H9 (cell line): ENCODE measurements around the gene CTNNA3. TPM values are rescaled to one million over a fixed set of nuclear protein-coding genes. Genes with fewer than 3 reads are reported as not detected.

Experiments
- DNase-seq: peaks from one replicate; pipeline ENCODE4 v3.0.0-alpha.2; 2017
- H2AFZ ChIP-seq: one replicate; pipeline ENCODE4 v1.6.1; 2013; ENCODE audit warnings: mild to moderate bottlenecking, low read length, control low read depth, moderate library complexity
- H2AK5ac ChIP-seq: 2 replicates; pipeline ENCODE4 v1.6.1; 2013; ENCODE audit warnings: low read length, control low read depth, mixed read lengths; ENCODE audit not compliant: insufficient read length
- H2BK120ac ChIP-seq: one replicate; pipeline ENCODE4 v1.6.1; 2013; ENCODE audit warnings: low read depth, mild to moderate bottlenecking, low read length, control low read depth, inconsistent platforms; ENCODE audit not compliant: poor library complexity, severe bottlenecking
- H2BK12ac ChIP-seq: 2 replicates; pipeline ENCODE4 v1.6.1; 2013; ENCODE audit warnings: low read length, control low read depth, mixed read lengths, low read depth; ENCODE audit not compliant: insufficient read length
- H2BK15ac ChIP-seq: 2 replicates; pipeline ENCODE4 v1.6.1; 2013; ENCODE audit warnings: low read depth, low read length, control low read depth
- H2BK20ac ChIP-seq: one replicate; pipeline ENCODE4 v1.6.1; 2013; ENCODE audit warnings: low read depth, mild to moderate bottlenecking, low read length, control low read depth, inconsistent platforms; ENCODE audit not compliant: poor library complexity, severe bottlenecking
- H2BK5ac ChIP-seq: 2 replicates; pipeline ENCODE4 v1.6.1; 2013; ENCODE audit warnings: low read length, control low read depth, mixed read lengths; ENCODE audit not compliant: insufficient read length
- H3K14ac ChIP-seq: 2 replicates; pipeline ENCODE4 v1.6.1; 2013; ENCODE audit warnings: low read length, control low read depth; ENCODE audit not compliant: insufficient read depth
- H3K18ac ChIP-seq: 2 replicates; pipeline ENCODE4 v1.6.1; 2013; ENCODE audit warnings: low read depth, mild to moderate bottlenecking, mixed read lengths, low read length, control low read depth; ENCODE audit not compliant: insufficient read length
- H3K23ac ChIP-seq: 2 replicates; pipeline ENCODE4 v1.6.1; 2013; ENCODE audit warnings: low read length, control low read depth, mixed read lengths, low read depth; ENCODE audit not compliant: insufficient read length
- H3K23me2 ChIP-seq: 2 replicates; pipeline ENCODE4 v1.6.1; 2013; ENCODE audit warnings: low read depth, mild to moderate bottlenecking, mixed read lengths, low read length, control low read depth; ENCODE audit not compliant: insufficient read length, poor library complexity, severe bottlenecking
- H3K27ac ChIP-seq: 2 replicates; pipeline ENCODE4 v1.5.1; 2013; ENCODE audit warnings: low read length, control low read depth, mixed read lengths, low read depth; ENCODE audit not compliant: insufficient read length
- H3K27me3 ChIP-seq: 2 replicates; pipeline ENCODE4 v1.6.1; 2013; ENCODE audit warnings: low read length, control low read depth, inconsistent platforms; ENCODE audit not compliant: insufficient read depth
- H3K4ac ChIP-seq: 2 replicates; pipeline ENCODE4 v1.6.1; 2013; ENCODE audit warnings: low read depth, mild to moderate bottlenecking, control low read depth, inconsistent platforms, low read length, moderate library complexity
- H3K4me1 ChIP-seq: 2 replicates; pipeline ENCODE4 v1.6.1; 2013; ENCODE audit warnings: low read length, control low read depth, inconsistent platforms; ENCODE audit not compliant: insufficient read depth
- H3K4me2 ChIP-seq: 2 replicates; pipeline ENCODE4 v1.6.1; 2013; ENCODE audit warnings: low read length, control low read depth, mixed read lengths; ENCODE audit not compliant: insufficient read length, insufficient read depth
- H3K56ac ChIP-seq: 2 replicates; pipeline ENCODE4 v1.6.1; 2013; ENCODE audit warnings: low read depth, mild to moderate bottlenecking, mixed read lengths, low read length, control low read depth; ENCODE audit not compliant: insufficient read length
- H3K79me1 ChIP-seq: 2 replicates; pipeline ENCODE4 v1.6.1; 2013; ENCODE audit warnings: low read depth, mild to moderate bottlenecking, moderate library complexity, low read length, control low read depth, inconsistent platforms; ENCODE audit not compliant: insufficient read depth, poor library complexity, severe bottlenecking
- H3K79me2 ChIP-seq: 2 replicates; pipeline ENCODE4 v1.6.1; 2013; ENCODE audit warnings: low read length, control low read depth, inconsistent platforms; ENCODE audit not compliant: insufficient read depth
- H3K9ac ChIP-seq: 2 replicates; pipeline ENCODE4 v1.6.1; 2013; ENCODE audit warnings: low read length, control low read depth, mixed read lengths; ENCODE audit not compliant: insufficient read length; ENCODE audit errors: extremely low read depth
- H3K9me3 ChIP-seq: one replicate; pipeline ENCODE4 v1.6.1; 2013; ENCODE audit warnings: low read depth, low read length, inconsistent platforms; ENCODE audit not compliant: control insufficient read depth
- H3T11ph ChIP-seq: one replicate; pipeline ENCODE4 v1.6.1; 2013; ENCODE audit warnings: mild to moderate bottlenecking, low read length, control low read depth, inconsistent platforms
- H4K20me1 ChIP-seq: one replicate; pipeline ENCODE4 v1.6.1; 2013; ENCODE audit not compliant: control insufficient read depth, insufficient read length, insufficient read depth
- H4K5ac ChIP-seq: 2 replicates; pipeline ENCODE4 v1.6.1; 2013; ENCODE audit warnings: low read depth, mild to moderate bottlenecking, mixed read lengths, low read length, control low read depth; ENCODE audit not compliant: insufficient read length
- H4K8ac ChIP-seq: replicated peaks from 2 replicates; pipeline ENCODE4 v1.6.1; 2013; ENCODE audit warnings: low read length, control low read depth, mixed read lengths, low read depth; ENCODE audit not compliant: insufficient read length
- H4K91ac ChIP-seq: 2 replicates; pipeline ENCODE4 v1.6.1; 2013; ENCODE audit warnings: low read depth, mild to moderate bottlenecking, moderate library complexity, mixed read lengths, low read length, control low read depth; ENCODE audit not compliant: insufficient read length
- H3K27ac Mint-ChIP-seq, 3 experiments: 2 replicates in 2 of 3; 3 replicates in 1 of 3; pipeline ENCODE4 v1.8.0; 2020 to 2021; ENCODE audit warnings: mixed read lengths in 3 of 3, mild to moderate bottlenecking in 1 of 3, moderate library complexity in 1 of 3
- H3K27me3 Mint-ChIP-seq: 2 replicates; pipeline ENCODE4 v1.8.0; 2021; ENCODE audit warnings: low read depth, mild to moderate bottlenecking, moderate library complexity, mixed read lengths
- H3K36me3 Mint-ChIP-seq, 3 experiments: 2 replicates in 2 of 3; 3 replicates in 1 of 3; pipeline ENCODE4 v1.8.0; 2020 to 2021; ENCODE audit warnings: low read depth in 3 of 3, mixed read lengths in 3 of 3; ENCODE audit not compliant: insufficient read depth in 1 of 3
- H3K4me1 Mint-ChIP-seq, 2 experiments: 2 replicates each; pipeline ENCODE4 v1.8.0; 2020; ENCODE audit warnings: mixed read lengths in 2 of 2
- H3K4me3 Mint-ChIP-seq, 2 experiments: 2 replicates in 1 of 2; 3 replicates in 1 of 2; pipeline ENCODE4 v1.8.0; 2020 to 2021; ENCODE audit warnings: mild to moderate bottlenecking in 2 of 2, mixed read lengths in 2 of 2, moderate library complexity in 1 of 2
- H3K9me3 Mint-ChIP-seq, 2 experiments: 2 replicates in 1 of 2; 3 replicates in 1 of 2; pipeline ENCODE4 v1.8.0; 2020; ENCODE audit warnings: mild to moderate bottlenecking in 2 of 2, mixed read lengths in 2 of 2, moderate library complexity in 1 of 2
- CTCF ChIP-seq: fragments of 200-600 bp; sonication (generic); conservative IDR thresholded peaks from 3 replicates; pipeline ENCODE4 v1.8.0; 2021; ENCODE audit warnings: antibody characterized with exemption, mild to moderate bottlenecking
- WGBS: extraction: QIAGEN DNeasy Blood & Tissue Kit; methylation state at CpG from one replicate; pipeline ENCODE4 v1.1.7; 2013; ENCODE audit warnings: missing lambda C conversion rate, low lambda C conversion rate, mixed read lengths; ENCODE audit not compliant: insufficient read length; ENCODE audit errors: extremely low coverage; 5-methylcytosine and 5-hydroxymethylcytosine counted together
- total RNA-seq: library from RNA; stranded (reverse); gene quantifications from 2 replicates; pipeline ENCODE4 v1.2.1, GENCODE V29; 2021

CTNNA3 gene
- total RNA-seq, 1 experiment from 2014 or later, result 3.3 TPM

- Histone ChIP-seq H2BK120ac (no peak overlapping the region), H4K5ac (no peak overlapping the region), H3K4ac (no peak overlapping the region), H3K27ac (no peak overlapping the region), H3K9me3 (no peaks in the 10 kb centered on the region), H3T11ph (no peak overlapping the region), H4K20me1 (no peaks in the 10 kb centered on the region), H3K14ac (no peak overlapping the region), H3K4me2 (no peak overlapping the region), H2AK5ac (no peak overlapping the region), H3K9ac (no peak overlapping the region), H2BK5ac (no peak overlapping the region), H3K18ac (no peak overlapping the region), H4K91ac (no peak overlapping the region), H3K23me2 (no peaks in the 10 kb centered on the region), H3K4me1 (no peaks in the 10 kb centered on the region), H3K27me3 (no peaks in the 10 kb centered on the region), H2AFZ (no peak overlapping the region), H3K79me1 (no peaks in the 10 kb centered on the region), H3K56ac (no peak overlapping the region), H2BK15ac (no peak overlapping the region), H3K23ac (no peak overlapping the region), H2BK12ac (no peak overlapping the region), H4K8ac (no peak overlapping the region), H3K79me2 (no peaks in the 10 kb centered on the region), H2BK20ac (no peak overlapping the region)
- Mint-ChIP-seq H3K4me1 (no peaks in the 10 kb centered on the region), H3K4me3 (no peak overlapping the region), H3K9me3 (no peaks in the 10 kb centered on the region), H3K36me3 (no peaks in the 10 kb centered on the region), H3K27me3 (no peaks in the 10 kb centered on the region), H3K27ac (no peak overlapping the region)
- WGBS, result no CpG with 5 or more reads among the region's 2 CpGs
- no peak for DNase-seq
- no peak for TF ChIP-seq CTCF
Measured at GRCh38 chr10:66021423-66021822, 1674.6 kb downstream of the CTNNA3 start.
